ENCODE results near the gene LHFPL4. TPM values are rescaled to one million over a fixed set of nuclear protein-coding genes. Genes with fewer than 3 reads are reported as not detected.
"Not testable (repeated sequence)": the region's sequence is repeated elsewhere in the genome, so short reads cannot be mapped to it uniquely, and the experiment has no call there.

The LHFPL4 gene
- total RNA-seq, 1 donor from 2014 or later = not detected

DNA sequence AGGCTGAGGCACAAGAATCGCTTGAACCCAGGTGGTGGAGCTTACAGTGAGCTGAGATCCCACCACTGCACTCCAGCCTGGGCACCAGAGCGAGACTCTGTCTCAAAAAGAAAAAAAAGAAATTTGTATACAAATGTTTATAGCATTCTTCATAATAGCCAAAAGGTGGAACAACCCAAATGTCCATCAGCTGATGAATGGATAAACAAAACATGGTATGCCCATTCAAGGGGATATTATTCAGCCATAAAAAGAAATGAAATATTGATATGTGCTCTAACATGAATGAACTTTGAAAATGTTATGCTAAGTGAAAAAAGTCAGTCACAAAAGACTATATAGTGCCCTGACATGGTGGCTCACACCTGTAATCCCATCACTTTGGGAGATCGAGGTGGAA lies 11.4 kb downstream of the LHFPL4 start:
- DNase-seq (ENCODE audit: low spot score) = no peak

DNA sequence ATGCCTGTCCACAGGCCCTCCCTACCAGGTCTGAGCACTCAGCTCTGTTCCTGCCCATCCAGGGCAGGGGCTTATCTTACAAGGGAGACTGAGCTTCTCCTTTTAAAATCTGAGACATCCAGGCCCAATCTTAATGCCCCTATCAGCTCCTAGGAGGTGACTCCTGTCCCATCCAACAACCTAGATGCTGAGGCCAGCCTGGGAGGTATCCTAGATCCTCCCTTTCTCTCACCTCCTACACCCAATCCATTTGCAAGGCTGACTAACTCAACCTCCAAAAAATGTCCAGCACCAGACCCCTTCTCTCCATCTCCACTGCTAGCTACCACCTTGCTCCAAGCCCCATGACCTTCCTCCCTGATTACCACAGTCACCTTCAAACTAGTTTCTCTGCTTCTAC lies 17.4 kb downstream of the LHFPL4 start:
- DNase-seq (ENCODE audit: low spot score) = no peak

DNA sequence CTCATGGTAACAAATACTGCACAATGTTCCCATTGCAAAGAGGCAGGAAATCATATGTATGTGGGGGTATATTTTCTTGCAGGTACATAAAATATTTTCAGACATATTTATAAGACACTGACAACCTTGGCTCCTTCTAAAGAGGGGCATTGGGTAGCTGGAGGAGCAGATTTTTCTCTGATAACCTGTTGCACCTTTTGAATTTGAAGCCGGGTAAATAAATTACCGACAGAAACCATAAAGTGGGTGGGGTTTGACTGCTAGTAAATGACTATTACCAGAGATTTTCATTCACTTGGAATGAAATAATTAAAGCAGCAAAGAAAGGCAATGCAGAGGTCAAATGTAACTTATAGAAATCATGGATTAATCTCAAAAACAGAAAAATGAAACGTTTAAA lies 19.2 kb downstream of the LHFPL4 start:
- DNase-seq (ENCODE audit: low spot score) = no peak

DNA sequence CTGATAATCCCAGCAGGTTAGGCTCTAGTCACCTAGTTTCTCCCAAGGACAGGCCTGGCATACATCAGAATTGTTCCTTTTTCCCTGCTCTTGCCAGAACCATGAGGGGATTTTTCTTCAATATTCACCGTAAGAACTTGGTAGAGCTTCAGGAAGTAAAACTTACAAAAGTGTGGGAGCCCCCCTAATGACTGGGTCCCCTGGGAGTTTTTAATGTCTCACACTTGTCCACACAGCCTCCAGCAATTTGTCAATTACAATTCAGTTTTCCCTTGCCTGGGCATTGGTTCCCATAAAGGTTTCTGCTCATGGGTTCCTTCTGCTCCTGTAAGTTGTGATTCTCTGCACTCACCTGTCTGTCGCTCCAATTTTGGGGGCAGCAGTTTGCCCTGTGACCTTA lies 28.5 kb downstream of the LHFPL4 start:
- DNase-seq (ENCODE audit: low spot score) = no peak

DNA sequence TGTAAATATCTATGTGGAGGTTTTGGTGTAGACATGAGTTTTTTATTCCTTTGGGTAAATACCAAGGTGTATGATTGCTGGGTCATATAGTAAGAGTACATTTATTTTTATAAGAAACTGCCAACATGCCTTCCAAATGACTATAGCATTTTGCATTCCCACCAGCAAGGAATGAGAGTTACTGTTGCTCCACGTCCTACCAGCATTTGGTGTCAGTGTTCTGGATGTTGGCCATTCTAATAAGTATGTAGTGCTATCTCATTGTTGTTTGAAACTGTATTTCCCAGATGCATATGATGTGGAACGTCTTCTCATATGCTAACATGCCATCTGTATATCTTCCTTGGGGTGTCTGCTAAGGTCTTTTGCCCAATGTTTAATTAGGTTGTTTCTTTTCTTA lies 38.7 kb downstream of the LHFPL4 start:
- no peak for DNase-seq (ENCODE audit: low spot score)

DNA sequence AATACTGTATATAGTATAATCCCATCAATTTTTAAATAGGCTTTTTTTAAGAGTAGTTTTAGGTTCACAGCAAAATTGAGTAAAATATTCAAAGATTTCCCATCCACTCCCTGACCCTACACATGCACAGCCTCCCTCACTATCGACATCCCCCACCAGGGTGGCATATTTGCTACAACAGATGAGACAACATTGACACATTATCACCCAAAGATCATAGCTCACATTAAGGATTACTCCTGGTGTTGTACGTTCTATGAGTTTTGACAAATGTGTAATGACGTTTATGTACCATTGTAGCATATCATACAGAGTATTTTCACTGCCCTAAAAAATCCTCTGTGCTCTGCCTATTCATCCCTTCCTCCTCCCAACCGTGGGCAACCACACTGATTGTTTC lies 39.3 kb downstream of the LHFPL4 start:
- no peak for DNase-seq (ENCODE audit: low spot score)

DNA sequence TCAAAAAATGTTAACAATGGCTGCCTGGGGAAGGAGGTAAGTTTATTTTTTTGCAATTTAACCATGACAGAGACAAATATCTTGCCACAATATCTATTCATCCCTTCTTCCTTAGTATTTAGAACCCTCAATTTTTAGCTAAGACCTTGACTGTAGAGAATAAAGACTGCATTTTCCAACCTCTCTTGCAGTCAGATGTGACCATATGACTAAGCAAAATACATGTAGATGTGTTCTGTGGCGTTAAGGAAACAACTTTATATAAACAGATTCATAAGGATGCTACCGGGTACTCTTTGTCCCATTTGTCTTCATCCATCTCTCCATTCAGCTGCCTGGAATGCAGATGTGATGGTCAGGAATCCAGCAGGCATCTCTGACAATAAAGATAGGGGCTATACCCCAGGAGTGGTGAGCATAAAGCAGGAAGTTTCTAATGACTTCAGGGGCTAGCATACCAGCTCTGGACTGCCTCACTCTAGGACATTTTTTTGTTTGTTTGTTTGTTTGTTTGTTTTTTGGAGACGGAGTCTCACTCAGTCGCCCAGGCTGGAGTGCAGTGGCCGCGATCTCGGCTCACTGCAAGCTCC lies 41.1 kb downstream of the LHFPL4 start:
- no peak for DNase-seq (ENCODE audit: low spot score)

DNA sequence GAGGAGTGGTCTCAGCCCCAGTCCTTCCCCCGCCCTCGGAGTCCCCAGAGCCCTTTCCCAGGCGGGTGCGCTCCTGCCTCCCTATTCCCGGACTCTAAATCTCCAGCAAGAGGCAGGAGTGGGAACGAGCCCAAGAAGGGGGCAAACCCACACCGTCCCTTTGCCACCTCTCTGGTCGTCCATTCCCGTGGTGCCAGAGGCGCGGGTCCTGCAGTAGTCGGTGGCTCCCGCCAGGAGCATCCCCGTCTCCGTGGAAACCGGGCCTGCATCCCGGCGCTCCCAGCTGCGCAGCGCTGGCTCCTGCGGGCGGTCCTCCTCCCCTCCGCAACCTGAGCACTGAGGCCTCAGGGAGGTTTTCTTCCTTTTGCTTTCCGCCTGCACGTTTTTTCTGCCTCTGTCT lies 44.8 kb downstream of the LHFPL4 start:
- DNase-seq (ENCODE audit: low spot score) = no peak

DNA sequence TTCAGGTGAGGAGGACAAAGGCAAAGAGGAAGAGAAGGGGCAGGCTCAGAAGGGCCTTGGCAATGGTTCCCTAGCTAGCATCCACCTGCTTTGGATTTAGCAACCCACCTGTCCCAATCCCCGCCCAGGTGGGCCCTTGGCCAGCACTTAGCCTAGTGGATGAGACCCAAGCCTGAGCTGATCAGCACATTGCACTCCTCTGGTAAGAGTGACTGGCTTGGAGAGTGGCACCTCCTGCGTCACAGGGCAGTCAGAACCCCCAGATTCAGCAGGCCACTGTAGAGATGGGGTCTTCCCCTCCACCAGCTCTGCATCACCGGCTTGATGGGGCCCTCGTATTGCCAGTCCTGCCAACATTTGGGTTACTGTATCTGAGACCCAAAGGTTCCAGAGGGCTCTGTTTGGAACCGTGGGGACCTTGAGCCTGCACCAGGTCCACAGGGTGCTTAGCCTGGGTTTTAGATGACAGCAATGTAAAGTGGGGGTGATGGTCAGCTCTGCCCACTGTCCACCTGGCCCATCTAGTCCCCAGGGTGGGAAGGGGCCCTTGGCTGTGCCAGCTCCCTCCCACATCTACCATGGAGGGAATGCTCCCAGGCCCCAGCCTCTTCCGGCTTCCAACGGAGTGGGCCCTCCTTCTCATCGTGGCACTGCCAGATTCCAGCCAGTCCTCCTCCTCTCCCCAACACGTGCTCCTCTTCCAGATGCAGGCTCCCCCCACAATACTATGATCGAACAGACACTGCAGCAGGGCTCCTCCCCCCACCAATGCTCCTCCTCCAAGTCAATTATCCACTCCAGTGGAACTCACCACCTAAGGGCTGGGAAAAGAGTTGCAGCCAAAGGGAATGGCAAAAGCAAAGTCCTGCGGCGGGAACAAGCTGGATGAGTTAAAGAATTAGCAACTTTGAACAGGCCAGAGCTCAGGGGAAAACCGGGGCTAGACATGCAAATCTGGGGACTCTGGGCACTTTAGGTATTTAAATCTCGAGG lies 45.7 kb downstream of the LHFPL4 start:
- no peak for DNase-seq (ENCODE audit: low spot score)

DNA sequence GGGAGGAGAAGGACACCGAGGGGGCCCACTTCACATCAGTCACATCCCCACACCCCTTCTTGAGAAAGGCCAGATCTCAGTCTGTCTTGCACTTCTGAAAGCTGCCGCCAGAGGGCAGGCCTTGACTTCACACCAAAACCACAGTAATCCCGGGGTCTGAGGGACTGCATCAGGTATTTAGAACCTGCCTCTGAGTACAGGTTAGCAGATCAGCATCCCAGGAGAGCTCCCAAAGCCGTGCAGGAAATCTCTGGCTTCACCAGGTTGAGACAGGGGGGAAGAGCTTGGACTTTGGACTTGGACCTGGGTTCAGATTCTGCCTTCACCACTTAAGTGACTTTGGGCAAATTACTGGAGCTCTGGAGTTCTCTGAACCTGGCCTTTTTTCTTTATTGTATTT lies 50.3 kb downstream of the LHFPL4 start:
- no peak for DNase-seq (ENCODE audit: low spot score)

DNA sequence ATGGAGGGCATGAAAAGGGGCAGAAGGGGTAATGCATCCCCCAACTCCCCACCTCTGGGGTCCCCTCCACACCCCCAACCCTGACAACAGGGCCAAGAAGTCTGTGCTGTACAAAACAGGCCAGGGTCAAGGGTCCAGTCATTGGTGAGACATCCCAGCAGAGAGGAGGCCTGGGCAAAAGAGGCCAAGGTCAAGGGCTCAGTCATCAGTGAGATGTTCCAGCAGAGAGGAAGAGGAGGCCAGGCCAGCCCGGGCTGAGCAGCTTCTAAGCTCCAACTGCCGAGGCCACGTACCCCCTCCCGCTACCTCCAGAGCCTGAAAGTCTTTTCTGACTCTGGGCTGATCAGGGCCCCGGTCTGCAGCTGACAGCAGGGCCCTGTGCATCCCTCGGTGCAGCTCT lies 52.4 kb downstream of the LHFPL4 start:
- DNase-seq (ENCODE audit: low spot score) = no peak

DNA sequence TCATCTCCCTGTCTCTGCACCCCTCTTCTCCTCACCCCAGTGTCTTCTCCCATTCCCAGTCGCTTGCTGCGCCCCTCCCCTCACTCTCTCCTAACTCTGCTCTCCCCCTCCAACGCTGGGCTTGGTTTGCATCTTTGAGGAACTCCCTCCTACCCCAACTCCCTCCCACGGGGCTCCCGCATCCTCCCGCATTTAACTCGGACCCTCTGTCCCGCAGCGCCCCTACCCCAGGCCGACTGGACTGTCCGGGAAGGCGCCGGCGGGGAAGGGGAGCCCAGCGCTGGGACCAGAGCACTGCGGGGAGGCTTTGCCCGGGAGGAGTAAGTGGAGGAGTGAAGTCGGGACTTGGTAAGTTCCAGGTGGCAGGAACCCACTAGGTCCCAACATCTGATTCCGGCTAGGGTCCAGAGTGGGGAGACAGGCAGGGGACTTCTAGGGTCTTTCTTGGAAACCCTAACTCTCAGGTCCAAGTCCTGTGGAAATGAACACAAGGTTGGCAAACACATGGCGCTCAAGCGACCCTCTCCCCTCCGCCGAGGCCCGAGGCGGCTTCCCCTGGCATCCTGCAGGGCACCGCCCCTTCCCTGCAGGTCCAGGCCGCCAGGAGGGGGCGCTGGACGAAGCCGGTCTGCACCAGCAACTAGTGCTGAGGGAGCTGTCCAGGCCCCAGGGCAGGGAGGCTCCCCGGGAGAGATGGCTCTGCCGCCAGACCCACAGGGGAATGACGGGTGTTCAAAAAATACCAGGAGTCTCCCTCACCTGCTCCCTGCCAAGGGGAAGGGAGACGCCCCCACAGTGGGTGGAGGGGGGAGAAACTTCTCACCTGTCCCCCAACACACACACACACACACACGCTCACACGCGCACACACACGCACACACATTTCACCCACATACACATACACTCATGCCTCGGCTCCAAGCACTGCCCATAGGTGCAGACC lies 53.2 kb downstream of the LHFPL4 start:
- no peak for DNase-seq (ENCODE audit: low spot score)

DNA sequence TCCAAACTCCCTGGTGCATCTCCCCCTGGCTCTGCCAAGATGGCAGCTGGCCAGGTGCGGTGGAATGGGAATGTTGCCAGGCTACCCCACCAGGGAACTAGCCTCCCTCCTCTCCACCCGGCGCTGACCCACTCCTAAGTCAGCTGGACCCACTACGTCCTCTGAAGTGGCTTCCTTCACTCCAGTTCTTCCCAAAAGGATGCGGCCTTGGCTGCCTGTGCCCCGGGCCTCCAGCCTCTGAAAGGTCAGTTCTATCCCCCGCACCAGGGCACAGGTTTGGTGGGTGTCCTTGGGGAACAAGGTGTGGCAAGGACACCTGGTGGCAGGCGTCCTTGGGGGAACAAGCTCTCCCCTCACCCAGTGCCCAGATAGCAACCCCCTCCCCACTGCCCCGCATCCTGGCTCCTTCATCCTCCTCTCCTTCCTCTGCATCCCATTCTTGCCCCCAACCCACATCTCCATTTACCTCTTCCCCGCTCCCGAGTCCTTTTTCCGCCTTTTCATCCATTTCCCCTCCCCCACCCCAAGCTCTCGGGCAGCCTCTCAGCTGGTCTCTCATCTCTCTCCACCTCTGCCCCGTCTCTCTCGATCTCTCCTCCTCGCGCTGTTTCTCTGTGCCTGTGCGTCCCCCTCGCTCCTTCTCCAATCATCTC lies 54.0 kb downstream of the LHFPL4 start:
- DNase-seq (ENCODE audit: low spot score) = no peak

DNA sequence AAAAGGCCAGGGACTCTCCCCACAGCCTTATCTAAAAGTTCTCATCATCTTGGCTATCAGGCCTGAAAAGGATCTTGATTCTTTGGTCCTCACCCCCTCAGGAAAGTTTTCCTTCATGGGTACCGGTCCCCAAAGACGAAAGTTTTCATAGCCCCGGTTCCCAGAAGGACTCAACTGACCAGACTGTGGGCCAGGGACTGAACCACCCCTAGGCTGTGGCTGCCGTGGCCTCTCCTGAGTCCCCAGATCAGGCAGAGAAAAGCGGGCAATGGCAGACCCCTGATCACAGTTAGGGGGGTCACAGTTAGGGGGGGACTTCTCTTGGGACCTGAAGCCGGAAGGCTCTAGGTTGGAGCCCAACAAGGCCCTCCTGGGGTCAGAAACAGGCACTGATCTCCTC lies 54.8 kb downstream of the LHFPL4 start:
- DNase-seq (ENCODE audit: low spot score) = no peak

DNA sequence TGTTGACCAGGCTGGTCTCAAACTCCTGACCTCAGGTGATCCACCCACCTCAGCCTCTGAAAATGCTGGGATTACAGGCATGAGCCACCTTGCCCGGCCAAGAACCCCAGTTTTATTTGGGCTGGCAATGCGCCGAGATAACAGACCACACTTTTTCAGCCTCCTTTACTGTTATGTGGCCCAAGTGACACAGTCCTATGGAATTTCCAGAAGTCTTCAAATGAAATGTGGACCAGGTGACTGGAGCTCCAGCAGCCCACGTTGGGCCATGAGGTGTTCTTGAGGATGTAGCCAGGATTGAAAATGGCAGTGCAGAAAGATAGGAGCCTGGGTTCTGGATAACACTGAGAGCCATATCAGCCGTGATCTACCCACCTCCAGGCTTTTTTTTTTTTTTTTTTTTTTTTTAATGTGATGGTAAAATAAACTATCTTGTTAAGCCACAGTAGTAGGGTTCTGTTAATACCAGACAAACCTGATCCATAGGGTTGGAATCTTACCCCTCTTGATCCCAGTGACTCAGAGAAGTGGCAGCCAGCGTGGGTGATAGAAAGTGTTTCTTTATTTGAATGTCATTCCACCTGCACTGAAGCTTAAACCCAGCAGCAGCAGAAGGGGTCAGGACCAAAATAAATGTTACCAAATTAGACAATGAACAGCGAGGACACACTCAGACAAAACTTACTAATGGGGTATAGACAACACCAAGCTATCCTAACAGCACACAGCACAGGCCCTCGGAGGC lies 55.6 kb downstream of the LHFPL4 start:
- no peak for DNase-seq (ENCODE audit: low spot score)

DNA sequence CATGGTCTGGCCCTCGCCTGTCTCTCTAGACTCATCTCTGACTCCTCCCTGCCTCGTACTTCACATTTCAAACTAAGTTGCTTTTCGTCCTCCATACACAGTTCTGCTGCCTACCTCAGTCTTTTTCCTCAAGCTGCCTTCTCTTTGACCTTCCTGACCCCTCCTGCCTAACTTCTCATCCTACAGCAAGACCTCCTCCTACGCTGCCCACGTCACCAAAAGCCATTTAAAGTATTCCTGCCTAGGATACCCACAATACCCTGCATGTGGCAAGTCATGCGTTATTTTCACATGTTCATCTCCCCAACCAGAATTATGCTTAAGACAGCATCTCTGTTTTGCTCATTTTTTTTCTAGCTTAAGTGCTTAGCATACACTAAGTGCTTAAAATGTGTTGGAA lies 56.7 kb downstream of the LHFPL4 start:
- no peak for DNase-seq (ENCODE audit: low spot score)

DNA sequence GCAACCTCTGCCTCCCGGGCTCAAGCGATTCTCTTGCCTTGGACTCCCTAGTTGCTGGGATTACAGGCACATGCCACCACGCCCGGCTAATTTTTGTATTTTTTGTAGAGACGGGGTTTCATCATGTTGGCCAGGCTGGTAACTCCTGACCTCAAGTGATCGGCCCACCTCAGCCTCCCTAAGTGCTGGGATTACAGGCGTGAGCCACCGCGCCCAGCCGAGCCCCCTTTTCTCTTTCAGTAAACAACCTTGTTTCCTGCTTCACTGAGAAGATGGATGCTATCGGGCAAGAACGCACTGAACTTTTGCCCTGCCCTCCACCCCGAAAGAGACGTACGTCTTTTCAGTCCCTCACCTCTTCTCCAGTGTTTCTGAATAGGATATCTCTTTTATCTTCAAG lies 59.6 kb downstream of the LHFPL4 start:
- DNase-seq (ENCODE audit: low spot score) = not testable (repeated sequence)

DNA sequence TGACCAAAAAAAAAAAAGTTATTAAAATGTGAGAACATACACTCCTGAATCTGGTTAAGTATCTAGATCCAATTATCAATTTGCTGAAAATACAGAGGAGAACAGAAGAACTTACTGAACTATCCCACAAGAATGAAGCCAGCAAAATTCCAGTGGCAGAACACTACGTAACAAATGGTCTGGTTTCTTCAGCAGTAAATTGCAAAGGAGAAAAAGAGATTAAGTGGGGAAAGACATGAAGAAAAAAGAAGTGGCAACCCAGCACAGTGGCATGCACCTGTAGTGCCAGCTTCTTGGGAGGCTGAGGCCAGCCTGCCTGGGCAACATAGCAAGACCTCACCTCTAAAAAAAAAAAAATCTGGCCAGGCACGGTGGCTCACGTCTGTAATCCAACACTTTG lies 62.1 kb downstream of the LHFPL4 start:
- DNase-seq (ENCODE audit: low spot score) = no peak

DNA sequence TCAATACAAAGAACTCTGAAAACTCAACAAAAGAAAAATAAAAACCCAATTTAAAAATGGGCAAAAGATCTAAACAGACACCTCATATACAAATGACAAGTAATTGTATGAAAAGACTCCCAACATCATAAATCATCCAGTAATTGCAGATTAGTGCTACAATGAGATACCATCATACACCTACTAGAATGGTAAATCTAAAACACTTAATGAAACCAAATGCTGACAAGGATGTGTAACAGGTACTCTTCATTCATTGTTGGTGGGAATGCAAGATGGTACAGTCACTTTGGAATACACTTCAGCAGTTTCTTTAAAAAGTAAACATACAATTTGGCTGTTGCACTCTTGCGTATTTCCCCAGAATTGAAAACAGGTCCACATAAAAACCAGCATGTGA lies 68.4 kb downstream of the LHFPL4 start:
- DNase-seq (ENCODE audit: low spot score) = no peak

DNA sequence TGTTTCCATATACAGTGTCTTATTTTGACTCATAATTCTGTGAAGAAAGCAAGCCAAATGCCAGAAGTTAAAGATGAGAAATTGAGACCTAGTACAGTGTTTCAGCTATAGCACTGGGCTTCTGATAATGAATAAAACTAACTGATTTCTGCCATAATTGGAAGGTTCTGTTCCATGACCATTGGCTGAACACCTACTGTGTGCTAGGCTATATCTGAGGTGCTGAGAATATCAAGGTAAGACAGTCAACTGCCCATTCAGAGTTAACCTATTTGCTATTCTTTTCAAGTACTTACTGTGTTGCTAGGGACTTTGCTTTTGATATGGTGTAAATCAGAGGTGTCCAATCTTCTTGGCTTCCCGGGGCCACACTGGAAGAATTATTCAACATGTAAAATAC lies 73.4 kb downstream of the LHFPL4 start:
- DNase-seq (ENCODE audit: low spot score) = no peak

DNA sequence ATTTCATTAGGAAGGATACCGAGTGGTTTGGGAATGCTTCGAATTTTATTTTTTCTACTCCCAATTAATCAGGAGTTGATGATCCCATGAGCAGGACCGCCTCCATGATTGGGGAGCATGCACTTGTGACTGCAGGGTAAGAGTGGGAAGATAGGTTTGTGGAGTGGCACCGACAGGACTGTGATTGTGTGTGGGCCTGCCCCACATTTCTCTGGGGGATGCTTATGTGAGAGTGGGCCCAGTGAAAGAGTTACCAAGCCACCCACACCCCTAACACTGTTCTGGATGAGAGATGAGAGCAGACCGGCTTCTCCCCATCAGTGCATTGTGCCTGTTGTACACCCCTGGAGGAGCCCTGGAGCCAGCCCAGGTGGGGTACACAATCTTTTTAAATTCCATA lies 76.7 kb downstream of the LHFPL4 start:
- no peak for DNase-seq (ENCODE audit: low spot score)
